ENCODE measurements around the gene SLC30A9.

The SLC30A9 gene

DNA sequence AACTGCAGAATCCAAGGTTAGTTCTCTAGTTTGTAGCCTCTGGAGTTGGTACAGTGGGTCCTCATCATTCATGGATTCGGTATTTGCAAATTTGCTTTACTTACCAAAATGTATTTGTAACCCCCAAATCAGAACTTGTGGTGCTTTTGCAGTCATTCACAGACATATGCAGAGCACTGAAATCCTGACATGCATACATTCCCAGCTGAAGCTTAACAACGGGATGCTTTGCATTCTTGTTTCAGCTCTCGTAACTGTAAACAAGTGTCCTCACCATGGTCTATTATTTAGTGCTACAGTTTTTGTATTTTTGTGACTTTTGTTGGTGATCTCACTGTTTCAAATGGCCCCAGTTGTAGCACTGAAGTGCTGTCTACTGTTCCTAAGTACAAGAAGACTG lies 146.0 kb downstream of the SLC30A9 start:
- no peak for TF ChIP-seq GATA3 (IDR thresholded peaks at IDR 0.05; ENCODE audit: low read depth, low read length)

All from SH-SY5Y (cell line).